WTC11 (cell line): ENCODE data around the gene RGS19. TPM values are rescaled to one million over a fixed set of nuclear protein-coding genes. Genes with fewer than 3 reads are reported as not detected.
A peak's percentile ranks its signal among the peaks of the same experiment; 100 is the strongest.

Source experiments
- ATAC-seq: fragments of 200-7000 bp; cut with Tn5 transposase; 2 replicates; pipeline ENCODE4 v1.10.0; 2021; ENCODE audit warnings: mild to moderate bottlenecking, moderate library complexity
- CTCF ChIA-PET: fragments of 300-600 bp; sonication (Branson Sonifier 250); formaldehyde crosslinking; loops from one replicate; lab custom pipeline; 2021; ENCODE audit warnings: antibody characterized with exemption; lab: Charles Lee
- POLR2A ChIA-PET: fragments of 350-600 bp; sonication (Branson Sonifier 250); formaldehyde crosslinking; loops from one replicate; lab custom pipeline; 2021; ENCODE audit warnings: antibody characterized with exemption; lab: Charles Lee
- DNase-seq: peaks from one replicate; pipeline ENCODE4 v3.0.0; 2021; ENCODE audit warnings: low spot score
- H3K27ac Mint-ChIP-seq: 2 replicates; pipeline ENCODE4 v1.8.0; 2021; ENCODE audit warnings: mixed read lengths
- H3K27me3 Mint-ChIP-seq: 2 replicates; pipeline ENCODE4 v1.8.0; 2021; ENCODE audit warnings: low read depth, mild to moderate bottlenecking, moderate library complexity, mixed read lengths
- H3K36me3 Mint-ChIP-seq: 2 replicates; pipeline ENCODE4 v1.8.0; 2021; ENCODE audit warnings: mixed read lengths
- H3K4me1 Mint-ChIP-seq: 2 replicates; pipeline ENCODE4 v1.8.0; 2022; ENCODE audit warnings: mixed read lengths
- H3K4me3 Mint-ChIP-seq: 2 replicates; pipeline ENCODE4 v1.8.0; 2021; ENCODE audit warnings: mild to moderate bottlenecking, moderate library complexity, mixed read lengths
- H3K9me3 Mint-ChIP-seq: 2 replicates; pipeline ENCODE4 v1.8.0; 2021; ENCODE audit warnings: mixed read lengths
- ARID4B ChIP-seq: sonication (generic); formaldehyde crosslinking; IDR thresholded peaks from 2 replicates; pipeline ENCODE4 v1.8.0; 2023; ENCODE audit warnings: missing genetic modification reagents, mild to moderate bottlenecking, borderline replicate concordance
- CBFB ChIP-seq: sonication (generic); formaldehyde crosslinking; IDR thresholded peaks from 2 replicates; pipeline ENCODE4 v1.8.1; 2022; ENCODE audit warnings: mild to moderate bottlenecking, low read depth, missing genetic modification reagents
- EMX1 ChIP-seq: fragments of 250-450 bp; sonication (Bioruptor Pico); IDR thresholded peaks from 2 replicates; pipeline ENCODE4 v1.8.0; 2021; ENCODE audit warnings: mild to moderate bottlenecking
- GABPB1 ChIP-seq: sonication (generic); formaldehyde crosslinking; IDR thresholded peaks from 2 replicates; pipeline ENCODE4 v1.8.1; 2023; ENCODE audit warnings: mild to moderate bottlenecking, missing genetic modification reagents
- HMGXB4 ChIP-seq: sonication (generic); formaldehyde crosslinking; IDR thresholded peaks from 2 replicates; pipeline ENCODE4 v1.8.1; 2023; ENCODE audit warnings: mild to moderate bottlenecking, moderate library complexity, missing genetic modification reagents
- JUN ChIP-seq: sonication (generic); formaldehyde crosslinking; IDR thresholded peaks from 2 replicates; pipeline ENCODE4 v1.8.0; 2023; ENCODE audit warnings: mild to moderate bottlenecking, missing genetic modification reagents
- PRRX2 ChIP-seq: fragments of 250-450 bp; sonication (Bioruptor Pico); IDR thresholded peaks from 2 replicates; pipeline ENCODE4 v1.8.0; 2021; ENCODE audit warnings: mild to moderate bottlenecking
- TCF7 ChIP-seq: sonication (generic); formaldehyde crosslinking; IDR thresholded peaks from 2 replicates; pipeline ENCODE4 v1.8.0; 2022; ENCODE audit warnings: mild to moderate bottlenecking, low read depth, missing genetic modification reagents, moderate library complexity
- TEAD4 ChIP-seq: sonication (generic); formaldehyde crosslinking; IDR thresholded peaks from 2 replicates; pipeline ENCODE4 v1.8.0; 2022; ENCODE audit warnings: mild to moderate bottlenecking, missing genetic modification reagents
- ZBTB43 ChIP-seq: sonication (generic); formaldehyde crosslinking; IDR thresholded peaks from 2 replicates; pipeline ENCODE4 v1.8.1; 2023; ENCODE audit warnings: mild to moderate bottlenecking, missing genetic modification reagents
- ZNF121 ChIP-seq: sonication (generic); formaldehyde crosslinking; IDR thresholded peaks from 2 replicates; pipeline ENCODE4 v1.8.0; 2023; ENCODE audit warnings: missing genetic modification reagents
- ZNF138 ChIP-seq: sonication (generic); formaldehyde crosslinking; conservative IDR thresholded peaks from 2 replicates; pipeline ENCODE4 v1.8.1; 2022; ENCODE audit warnings: mild to moderate bottlenecking, moderate library complexity, missing genetic modification reagents
- ZNF416 ChIP-seq: fragments of 250-450 bp; sonication (Bioruptor Pico); IDR thresholded peaks from 2 replicates; pipeline ENCODE4 v1.9.0; 2021; ENCODE audit warnings: mild to moderate bottlenecking, inconsistent platforms
- ZNF425 ChIP-seq: fragments of 250-450 bp; sonication (Bioruptor Pico); conservative IDR thresholded peaks from 2 replicates; pipeline ENCODE4 v1.9.0; 2021; ENCODE audit warnings: mild to moderate bottlenecking
- total RNA-seq: library from RNA; stranded (reverse); gene quantifications from 3 replicates; pipeline ENCODE4 v1.2.3, GENCODE V29; 2021
- TF ChIP-seq, protein P1 (sequence below): sonication (generic); formaldehyde crosslinking; IDR thresholded peaks from 2 replicates; pipeline ENCODE4 v1.8.1; 2022; ENCODE audit warnings: mild to moderate bottlenecking, moderate library complexity, missing genetic modification reagents
- TF ChIP-seq, protein P2 (sequence below): fragments of 250-450 bp; sonication (Bioruptor Pico); IDR thresholded peaks from 2 replicates; pipeline ENCODE4 v1.9.0; 2021; ENCODE audit warnings: mild to moderate bottlenecking
- TF ChIP-seq, protein P3 (sequence below): sonication (generic); formaldehyde crosslinking; IDR thresholded peaks from 2 replicates; pipeline ENCODE4 v1.8.0; 2022; ENCODE audit warnings: mild to moderate bottlenecking, missing genetic modification reagents
- TF ChIP-seq, protein P4 (sequence below): sonication (generic); formaldehyde crosslinking; IDR thresholded peaks from 2 replicates; pipeline ENCODE4 v1.8.1; 2022; ENCODE audit warnings: low read depth, missing genetic modification reagents, borderline replicate concordance
- TF ChIP-seq, protein P5 (sequence below): sonication (generic); formaldehyde crosslinking; IDR thresholded peaks from 2 replicates; pipeline ENCODE4 v1.8.1; 2022; ENCODE audit warnings: mild to moderate bottlenecking, missing genetic modification reagents, moderate library complexity, borderline replicate concordance

The RGS19 gene
- total RNA-seq, 1 experiment from 2014 or later, result 13.8 TPM

DNA sequence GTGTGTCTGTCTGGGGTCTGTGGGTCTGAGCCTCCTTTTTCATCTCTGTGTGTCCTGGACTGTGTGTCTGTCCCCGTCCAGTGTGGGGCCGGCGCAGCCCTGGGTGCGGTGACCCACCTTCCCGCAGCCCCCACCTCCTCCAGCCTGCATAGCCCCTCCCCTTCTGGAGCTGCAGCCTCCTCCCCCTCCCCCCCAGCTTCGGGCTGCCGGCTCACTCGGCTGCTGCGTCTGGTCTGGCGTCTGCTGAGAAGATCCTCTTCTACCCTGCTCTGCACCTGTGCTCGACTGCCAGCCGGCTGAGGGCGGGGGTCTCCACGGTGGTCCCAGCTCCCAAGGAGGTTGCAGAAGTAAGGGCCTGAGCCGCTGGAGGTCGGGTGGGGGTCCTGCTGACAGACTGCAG, 12.5 kb upstream of the RGS19 start:
- POLR2A ChIA-PET, result interaction anchor here (1.2 kb wide), 1 partner anchor 38 kb away, joined by 3 read pairs; no protein-coding TSS in a partner anchor
- CTCF ChIA-PET, result interaction anchor here (0.6 to 3.4 kb wide), 6 partner anchors 8 to 187 kb away, joined by 3 to 26 read pairs (median 8); partner anchors contain the start of gene LKAAEAR1
- Mint-ChIP-seq H3K4me3 (no peak overlapping the region), H3K27ac (no peak overlapping the region)
- DNase-seq, result no peak
- TF ChIP-seq, protein P1, sequence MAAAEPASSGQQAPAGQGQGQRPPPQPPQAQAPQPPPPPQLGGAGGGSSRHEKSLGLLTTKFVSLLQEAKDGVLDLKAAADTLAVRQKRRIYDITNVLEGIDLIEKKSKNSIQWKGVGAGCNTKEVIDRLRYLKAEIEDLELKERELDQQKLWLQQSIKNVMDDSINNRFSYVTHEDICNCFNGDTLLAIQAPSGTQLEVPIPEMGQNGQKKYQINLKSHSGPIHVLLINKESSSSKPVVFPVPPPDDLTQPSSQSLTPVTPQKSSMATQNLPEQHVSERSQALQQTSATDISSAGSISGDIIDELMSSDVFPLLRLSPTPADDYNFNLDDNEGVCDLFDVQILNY (CRISPR knock-in tag), result no peak
- TF ChIP-seq ZNF416 (CRISPR knock-in tag) (no peak), PRRX2 (CRISPR knock-in tag) (no peak), ARID4B (no peak), JUN (CRISPR knock-in tag) (no peak), TEAD4 (no peak), ZNF121 (no peak), ZNF138 (CRISPR knock-in tag) (no peak), TCF7 (CRISPR knock-in tag) (no peak), GABPB1 (CRISPR knock-in tag) (no peak)
- TF ChIP-seq, protein P2, sequence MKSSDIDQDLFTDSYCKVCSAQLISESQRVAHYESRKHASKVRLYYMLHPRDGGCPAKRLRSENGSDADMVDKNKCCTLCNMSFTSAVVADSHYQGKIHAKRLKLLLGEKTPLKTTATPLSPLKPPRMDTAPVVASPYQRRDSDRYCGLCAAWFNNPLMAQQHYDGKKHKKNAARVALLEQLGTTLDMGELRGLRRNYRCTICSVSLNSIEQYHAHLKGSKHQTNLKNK (CRISPR knock-in tag), result no peak
- TF ChIP-seq, all 79 proteins: peak for 0
- H3K4me1 Mint-ChIP-seq, result peaks cover 7% of the 10 kb centered on the region
- H3K36me3 Mint-ChIP-seq, result peaks cover 4% of the 10 kb centered on the region
- H3K27me3 Mint-ChIP-seq, result peaks cover 11% of the 10 kb centered on the region; the same call in 1 of the 2 replicates
- ATAC-seq, result peak; percentile 78
- peaks cover 12% of the 10 kb centered on the region for H3K9me3 Mint-ChIP-seq

- H3K4me3 Mint-ChIP-seq, result no peak overlapping the region
- H3K4me1 Mint-ChIP-seq, result peaks cover 7% of the 10 kb centered on the region
- CTCF ChIA-PET, result interaction anchor here (0.6 to 3.4 kb wide), 6 partner anchors 8 to 188 kb away, joined by 3 to 26 read pairs (median 8); partner anchors contain the start of gene LKAAEAR1
- no peak for DNase-seq
- H3K27ac Mint-ChIP-seq, result no peak overlapping the region
- peaks cover 11% of the 10 kb centered on the region for H3K27me3 Mint-ChIP-seq
- no peak for ATAC-seq
- no peaks in the 10 kb centered on the region; the same call in 1 of the 2 replicates for H3K36me3 Mint-ChIP-seq
- H3K9me3 Mint-ChIP-seq, result peaks cover 8% of the 10 kb centered on the region
- POLR2A ChIA-PET, result interaction anchor here (1.2 kb wide), 1 partner anchor 37 kb away, joined by 3 read pairs; no protein-coding TSS in a partner anchor
- TF ChIP-seq EMX1 (CRISPR knock-in tag), result no peak
- TF ChIP-seq, protein P3, sequence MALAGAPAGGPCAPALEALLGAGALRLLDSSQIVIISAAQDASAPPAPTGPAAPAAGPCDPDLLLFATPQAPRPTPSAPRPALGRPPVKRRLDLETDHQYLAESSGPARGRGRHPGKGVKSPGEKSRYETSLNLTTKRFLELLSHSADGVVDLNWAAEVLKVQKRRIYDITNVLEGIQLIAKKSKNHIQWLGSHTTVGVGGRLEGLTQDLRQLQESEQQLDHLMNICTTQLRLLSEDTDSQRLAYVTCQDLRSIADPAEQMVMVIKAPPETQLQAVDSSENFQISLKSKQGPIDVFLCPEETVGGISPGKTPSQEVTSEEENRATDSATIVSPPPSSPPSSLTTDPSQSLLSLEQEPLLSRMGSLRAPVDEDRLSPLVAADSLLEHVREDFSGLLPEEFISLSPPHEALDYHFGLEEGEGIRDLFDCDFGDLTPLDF, result no peak
- TF ChIP-seq, protein P4, sequence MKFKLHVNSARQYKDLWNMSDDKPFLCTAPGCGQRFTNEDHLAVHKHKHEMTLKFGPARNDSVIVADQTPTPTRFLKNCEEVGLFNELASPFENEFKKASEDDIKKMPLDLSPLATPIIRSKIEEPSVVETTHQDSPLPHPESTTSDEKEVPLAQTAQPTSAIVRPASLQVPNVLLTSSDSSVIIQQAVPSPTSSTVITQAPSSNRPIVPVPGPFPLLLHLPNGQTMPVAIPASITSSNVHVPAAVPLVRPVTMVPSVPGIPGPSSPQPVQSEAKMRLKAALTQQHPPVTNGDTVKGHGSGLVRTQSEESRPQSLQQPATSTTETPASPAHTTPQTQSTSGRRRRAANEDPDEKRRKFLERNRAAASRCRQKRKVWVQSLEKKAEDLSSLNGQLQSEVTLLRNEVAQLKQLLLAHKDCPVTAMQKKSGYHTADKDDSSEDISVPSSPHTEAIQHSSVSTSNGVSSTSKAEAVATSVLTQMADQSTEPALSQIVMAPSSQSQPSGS, result no peak
- no peak for TF ChIP-seq ZNF425 (CRISPR knock-in tag)
- TF ChIP-seq HMGXB4 (CRISPR knock-in tag), result no peak
- TF ChIP-seq PRRX2 (CRISPR knock-in tag), result no peak
- no peak for TF ChIP-seq ZBTB43
- no peak for TF ChIP-seq CBFB (CRISPR knock-in tag)
- TF ChIP-seq, protein P5, sequence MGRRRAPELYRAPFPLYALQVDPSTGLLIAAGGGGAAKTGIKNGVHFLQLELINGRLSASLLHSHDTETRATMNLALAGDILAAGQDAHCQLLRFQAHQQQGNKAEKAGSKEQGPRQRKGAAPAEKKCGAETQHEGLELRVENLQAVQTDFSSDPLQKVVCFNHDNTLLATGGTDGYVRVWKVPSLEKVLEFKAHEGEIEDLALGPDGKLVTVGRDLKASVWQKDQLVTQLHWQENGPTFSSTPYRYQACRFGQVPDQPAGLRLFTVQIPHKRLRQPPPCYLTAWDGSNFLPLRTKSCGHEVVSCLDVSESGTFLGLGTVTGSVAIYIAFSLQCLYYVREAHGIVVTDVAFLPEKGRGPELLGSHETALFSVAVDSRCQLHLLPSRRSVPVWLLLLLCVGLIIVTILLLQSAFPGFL (CRISPR knock-in tag), result no peak
- no peak for TF ChIP-seq TCF7 (CRISPR knock-in tag)
These were observed 12.0 kb upstream of the RGS19 start for GRCh38 chr20:64091340-64091739.
